ENCODE results near the gene PTPRN2. TPM values are rescaled to one million over a fixed set of nuclear protein-coding genes. Genes with fewer than 3 reads are reported as not detected.

Gene PTPRN2
- total RNA-seq, 2 experiments from 2014 or later: 0.46 to 0.51 TPM

- no peaks in the 10 kb centered on the region for H3K9me3 Mint-ChIP-seq (ENCODE audit: low read depth)
- H3K27ac Mint-ChIP-seq: no peak overlapping the region
- no peak for ATAC-seq
- POLR2A ChIA-PET: no interaction called here
- H3K27me3 Mint-ChIP-seq: no peaks in the 10 kb centered on the region
- H3K4me3 Mint-ChIP-seq: no peak overlapping the region
- H3K36me3 Mint-ChIP-seq (ENCODE audit: low read depth): no peaks in the 10 kb centered on the region
- no peak for DNase-seq
- intact Hi-C loops (cut with DNase I, micrococcal nuclease): no loop called here
- H3K4me1 Mint-ChIP-seq: no peaks in the 10 kb centered on the region
- CTCF ChIA-PET: no interaction called here
These were observed 1068.4 kb downstream of the PTPRN2 start for GRCh38 chr7:157519246-157519645.

DNA sequence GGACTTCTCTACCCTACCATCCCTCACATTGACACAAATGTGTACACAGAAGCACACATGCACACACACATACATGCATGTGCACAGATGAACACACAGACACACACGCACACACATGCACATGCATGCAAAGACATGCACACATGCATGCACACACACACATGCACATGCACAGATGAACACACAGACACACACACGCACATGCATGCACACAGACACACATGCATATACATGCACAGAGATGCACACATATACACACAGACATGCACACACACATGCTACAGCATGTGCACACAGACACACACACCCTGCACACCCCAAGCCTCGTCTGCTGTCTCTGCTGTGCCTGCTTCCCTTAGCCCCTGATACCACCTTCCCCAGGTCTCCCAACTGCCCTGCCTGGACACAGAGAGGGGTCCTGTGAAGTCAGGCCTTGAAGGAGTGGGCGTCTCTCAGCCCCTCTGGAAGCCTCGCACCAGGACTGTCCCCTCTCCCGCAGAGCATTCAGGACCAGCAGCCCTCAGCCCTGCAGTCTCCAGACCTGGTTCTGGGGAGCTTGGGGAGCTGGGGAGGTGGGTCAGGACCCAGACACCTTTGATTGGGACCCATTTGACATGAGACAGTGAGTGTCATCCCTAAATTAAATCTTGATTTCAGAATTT lies 1069.0 kb downstream of the PTPRN2 start:
- H3K9me3 Mint-ChIP-seq (ENCODE audit: low read depth): no peaks in the 10 kb centered on the region
- CTCF ChIA-PET: no interaction called here
- DNase-seq (no peak), ATAC-seq (no peak)
- POLR2A ChIA-PET: no interaction called here
- no peaks in the 10 kb centered on the region for H3K4me1 Mint-ChIP-seq
- no peaks in the 10 kb centered on the region for H3K27me3 Mint-ChIP-seq
- H3K36me3 Mint-ChIP-seq (ENCODE audit: low read depth): no peaks in the 10 kb centered on the region
- intact Hi-C loops (cut with DNase I, micrococcal nuclease): no loop called here
- no peak overlapping the region for H3K27ac Mint-ChIP-seq
- no peak overlapping the region for H3K4me3 Mint-ChIP-seq

GRCh38 chr7:157517782-157518513 lies 1069.7 kb downstream of the PTPRN2 start:
- ATAC-seq: no peak
- Mint-ChIP-seq H3K4me3 (no peak overlapping the region), H3K27me3 (no peaks in the 10 kb centered on the region), H3K4me1 (no peaks in the 10 kb centered on the region), H3K9me3 (ENCODE audit: low read depth) (no peaks in the 10 kb centered on the region), H3K27ac (no peak overlapping the region), H3K36me3 (ENCODE audit: low read depth) (no peaks in the 10 kb centered on the region)
- intact Hi-C loops (cut with DNase I, micrococcal nuclease): no loop called here
- no peak for DNase-seq
- POLR2A ChIA-PET: no interaction called here
- CTCF ChIA-PET: no interaction called here

DNA sequence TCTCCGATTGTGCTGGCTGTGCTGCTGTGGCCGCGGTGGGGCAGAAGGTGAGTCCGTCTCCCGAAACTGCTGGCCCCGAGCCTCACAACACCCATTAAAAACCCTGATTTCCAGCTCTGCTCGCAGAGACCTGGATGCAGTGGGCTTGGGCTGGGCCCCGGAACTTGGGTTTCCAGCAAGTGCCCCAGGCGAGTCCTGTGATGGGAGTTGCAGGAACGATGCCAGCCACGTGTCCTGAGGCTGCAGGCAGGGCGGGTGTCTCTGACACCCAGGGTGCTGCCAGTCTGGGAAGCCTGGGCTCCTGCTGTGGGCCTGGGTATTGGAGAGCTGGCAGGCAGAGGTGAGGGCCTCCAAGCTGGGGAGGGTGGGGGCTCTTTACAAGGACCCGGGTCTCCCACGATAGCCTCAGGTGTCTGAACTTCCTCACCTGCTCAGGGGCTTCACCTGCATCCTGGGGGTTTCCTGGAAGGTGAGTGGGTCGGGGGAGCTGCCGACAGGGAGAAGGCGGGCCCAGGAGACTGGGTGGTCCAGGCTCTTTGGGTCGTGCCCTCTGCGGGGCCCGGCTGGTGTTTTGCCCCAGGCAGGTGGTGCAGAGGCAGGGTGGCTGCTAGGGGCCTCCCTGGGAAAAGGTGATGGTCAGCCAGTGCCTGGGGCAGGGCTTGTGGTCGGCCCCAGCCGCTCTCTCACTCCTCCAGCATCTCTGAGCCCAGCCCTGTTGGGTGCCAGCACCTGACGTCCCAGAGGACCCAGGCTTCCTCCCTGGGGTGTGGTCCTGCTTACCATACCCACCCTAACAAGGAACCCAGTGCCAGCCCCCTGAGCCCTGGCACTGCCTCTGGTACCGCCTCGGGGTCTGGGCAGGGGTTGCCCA lies 1070.5 kb downstream of the PTPRN2 start:
- DNase-seq: no peak
- Mint-ChIP-seq H3K27me3 (no peaks in the 10 kb centered on the region), H3K36me3 (ENCODE audit: low read depth) (no peaks in the 10 kb centered on the region), H3K9me3 (ENCODE audit: low read depth) (no peaks in the 10 kb centered on the region), H3K4me1 (no peaks in the 10 kb centered on the region), H3K4me3 (no peak overlapping the region), H3K27ac (no peak overlapping the region)
- ChIA-PET POLR2A (no interaction called here), CTCF (no interaction called here)
- ATAC-seq: no peak
- intact Hi-C loops (cut with DNase I, micrococcal nuclease): no loop called here

DNA sequence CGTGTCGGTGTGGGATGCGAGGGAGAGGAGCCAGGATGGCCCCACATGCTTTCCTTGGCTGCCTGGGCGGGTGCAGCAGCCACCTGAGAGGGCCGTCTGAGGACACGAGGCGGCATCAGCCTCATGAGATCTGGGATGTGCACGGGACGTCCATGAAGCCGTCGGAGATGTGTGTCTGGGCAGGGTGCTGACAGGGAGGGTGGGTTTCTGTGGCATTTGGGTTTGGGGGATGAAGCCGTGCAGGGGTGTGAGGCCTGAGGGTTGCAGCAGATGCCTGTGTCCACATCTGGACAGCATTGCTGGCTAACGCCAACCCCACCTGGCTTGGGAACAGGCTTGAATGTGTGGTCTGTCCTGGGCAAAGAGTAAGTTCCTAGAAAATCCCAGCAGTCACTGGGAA lies 1071.3 kb downstream of the PTPRN2 start:
- CTCF ChIA-PET: no interaction called here
- intact Hi-C loops (cut with DNase I, micrococcal nuclease): no loop called here
- POLR2A ChIA-PET: no interaction called here
- H3K36me3 Mint-ChIP-seq (ENCODE audit: low read depth): no peaks in the 10 kb centered on the region
- ATAC-seq: no peak
- no peaks in the 10 kb centered on the region for H3K9me3 Mint-ChIP-seq (ENCODE audit: low read depth)
- no peak overlapping the region for H3K27ac Mint-ChIP-seq
- H3K4me1 Mint-ChIP-seq: no peaks in the 10 kb centered on the region
- H3K4me3 Mint-ChIP-seq: no peak overlapping the region
- no peaks in the 10 kb centered on the region for H3K27me3 Mint-ChIP-seq
- no peak for DNase-seq

DNA sequence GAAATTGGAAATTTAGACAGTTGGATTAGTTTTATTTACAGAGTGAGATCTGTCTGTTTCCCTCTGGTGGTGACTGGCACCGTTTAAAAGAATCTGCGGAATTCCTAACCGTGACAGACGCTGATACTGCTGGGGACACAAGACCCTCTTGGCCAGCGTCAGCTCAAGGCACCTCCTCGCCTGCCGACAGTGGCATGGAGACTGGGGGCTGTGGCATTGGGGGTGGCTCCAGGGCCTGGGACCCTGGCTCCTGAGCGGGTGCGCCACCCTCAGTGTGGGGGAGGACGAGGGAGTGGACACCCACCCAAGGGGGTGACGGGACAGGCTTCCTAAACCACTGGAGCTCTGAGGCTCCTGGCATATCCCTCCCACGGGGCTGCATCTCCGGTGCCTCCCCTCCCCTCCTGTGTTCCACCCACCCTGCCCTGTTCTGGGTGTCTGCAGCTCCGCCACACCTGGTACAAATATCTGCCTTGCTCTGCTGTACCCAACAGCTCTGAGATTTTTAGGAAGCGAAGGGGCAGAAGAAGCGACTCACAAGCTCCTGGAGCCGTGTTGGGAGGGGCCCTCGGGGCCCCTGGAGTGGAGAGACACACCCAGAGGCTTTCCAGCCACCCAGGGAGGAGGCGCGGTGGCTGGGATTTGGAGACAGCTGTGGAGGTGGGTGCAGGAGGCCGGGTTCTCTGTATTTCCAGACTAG lies 1072.1 kb downstream of the PTPRN2 start:
- intact Hi-C loops (cut with DNase I, micrococcal nuclease): no loop called here
- POLR2A ChIA-PET: no interaction called here
- Mint-ChIP-seq H3K9me3 (ENCODE audit: low read depth) (no peaks in the 10 kb centered on the region), H3K36me3 (ENCODE audit: low read depth) (no peaks in the 10 kb centered on the region), H3K27me3 (no peaks in the 10 kb centered on the region), H3K27ac (no peak overlapping the region), H3K4me1 (no peaks in the 10 kb centered on the region), H3K4me3 (no peak overlapping the region)
- CTCF ChIA-PET: interaction anchor here (0.6 to 0.9 kb wide), 2 partner anchors 137 to 829 kb away, joined by 3 to 4 read pairs; no protein-coding TSS in a partner anchor
- DNase-seq (no peak), ATAC-seq (no peak)

GRCh38 chr7:157514746-157515145 lies 1072.9 kb downstream of the PTPRN2 start:
- ATAC-seq (no peak), DNase-seq (no peak)
- H3K4me1 Mint-ChIP-seq: no peaks in the 10 kb centered on the region
- no peak overlapping the region for H3K4me3 Mint-ChIP-seq
- no peaks in the 10 kb centered on the region for H3K27me3 Mint-ChIP-seq
- H3K9me3 Mint-ChIP-seq (ENCODE audit: low read depth): no peaks in the 10 kb centered on the region
- intact Hi-C loops (cut with DNase I, micrococcal nuclease): no loop called here
- no peaks in the 10 kb centered on the region for H3K36me3 Mint-ChIP-seq (ENCODE audit: low read depth)
- POLR2A ChIA-PET: no interaction called here
- CTCF ChIA-PET: no interaction called here
- H3K27ac Mint-ChIP-seq: no peak overlapping the region

DNA sequence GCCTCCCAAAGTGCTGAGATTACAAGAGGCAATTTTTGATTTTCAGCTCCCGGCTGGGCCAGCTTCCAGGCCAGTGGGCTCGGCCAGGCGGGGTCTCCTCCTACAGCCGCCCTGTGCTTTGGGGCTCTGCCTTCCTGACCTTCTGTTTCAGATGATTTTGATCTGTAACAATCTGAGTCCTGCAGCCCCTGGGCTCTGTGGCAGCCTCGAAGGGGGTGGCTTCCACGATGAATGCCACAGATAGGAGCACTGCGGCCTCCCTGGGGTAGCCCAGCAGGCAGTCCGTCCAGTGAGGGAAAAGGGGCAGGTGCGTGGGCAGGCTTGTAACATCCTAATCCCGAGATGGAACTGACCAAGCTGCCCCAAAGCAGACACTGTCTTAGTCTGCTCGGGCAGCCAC lies 1073.3 kb downstream of the PTPRN2 start:
- Mint-ChIP-seq H3K36me3 (ENCODE audit: low read depth) (no peaks in the 10 kb centered on the region), H3K4me3 (no peak overlapping the region), H3K4me1 (no peaks in the 10 kb centered on the region), H3K27ac (no peak overlapping the region), H3K9me3 (ENCODE audit: low read depth) (no peaks in the 10 kb centered on the region), H3K27me3 (no peaks in the 10 kb centered on the region)
- ATAC-seq (no peak), DNase-seq (no peak)
- ChIA-PET CTCF (interaction anchor here (0.7 kb wide), 1 partner anchor 8 kb away, joined by 3 read pairs; no protein-coding TSS in a partner anchor), POLR2A (no interaction called here)
- intact Hi-C loops (cut with DNase I, micrococcal nuclease): no loop called here

- CTCF ChIA-PET: interaction anchor here (0.7 kb wide), 1 partner anchor 8 kb away, joined by 3 read pairs; no protein-coding TSS in a partner anchor
- intact Hi-C loops (cut with DNase I, micrococcal nuclease): no loop called here
- Mint-ChIP-seq H3K9me3 (ENCODE audit: low read depth) (no peaks in the 10 kb centered on the region), H3K36me3 (ENCODE audit: low read depth) (no peaks in the 10 kb centered on the region), H3K4me1 (no peaks in the 10 kb centered on the region), H3K27ac (no peak overlapping the region), H3K4me3 (no peak overlapping the region), H3K27me3 (no peaks in the 10 kb centered on the region)
- DNase-seq (no peak), ATAC-seq (no peak)
- POLR2A ChIA-PET: no interaction called here
These were observed 1073.9 kb downstream of the PTPRN2 start for GRCh38 chr7:157513682-157514081.

DNA sequence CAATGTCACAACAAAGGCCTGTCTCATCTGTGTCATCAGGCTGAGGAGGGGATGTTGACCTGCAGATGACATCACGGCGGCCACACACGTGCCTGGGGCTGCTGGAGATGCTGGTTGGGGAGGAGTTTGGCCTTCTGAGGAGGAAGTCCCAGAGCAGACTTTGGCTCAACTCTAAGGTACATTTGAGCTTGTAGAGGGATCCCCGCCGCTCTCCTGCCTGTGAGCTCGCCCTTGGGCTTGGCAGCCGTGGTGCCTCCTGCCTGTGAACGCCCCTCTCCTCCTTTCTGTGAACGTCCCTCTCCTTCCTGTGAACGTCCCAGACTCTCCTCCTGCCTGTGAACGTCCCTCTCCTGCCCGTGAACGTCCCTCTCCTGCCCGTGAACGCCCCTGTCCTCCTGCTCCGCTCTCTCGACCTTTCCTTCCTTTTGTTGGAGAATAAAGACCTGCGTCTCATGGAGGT lies 1074.4 kb downstream of the PTPRN2 start:
- no peak for DNase-seq
- Mint-ChIP-seq H3K9me3 (ENCODE audit: low read depth) (no peaks in the 10 kb centered on the region), H3K4me1 (no peaks in the 10 kb centered on the region), H3K4me3 (peak overlapping the region; percentile 15), H3K27ac (no peak overlapping the region), H3K36me3 (ENCODE audit: low read depth) (no peaks in the 10 kb centered on the region), H3K27me3 (no peaks in the 10 kb centered on the region)
- intact Hi-C loops (cut with DNase I, micrococcal nuclease): no loop called here
- ChIA-PET POLR2A (no interaction called here), CTCF (no interaction called here)
- ATAC-seq: no peak

DNA sequence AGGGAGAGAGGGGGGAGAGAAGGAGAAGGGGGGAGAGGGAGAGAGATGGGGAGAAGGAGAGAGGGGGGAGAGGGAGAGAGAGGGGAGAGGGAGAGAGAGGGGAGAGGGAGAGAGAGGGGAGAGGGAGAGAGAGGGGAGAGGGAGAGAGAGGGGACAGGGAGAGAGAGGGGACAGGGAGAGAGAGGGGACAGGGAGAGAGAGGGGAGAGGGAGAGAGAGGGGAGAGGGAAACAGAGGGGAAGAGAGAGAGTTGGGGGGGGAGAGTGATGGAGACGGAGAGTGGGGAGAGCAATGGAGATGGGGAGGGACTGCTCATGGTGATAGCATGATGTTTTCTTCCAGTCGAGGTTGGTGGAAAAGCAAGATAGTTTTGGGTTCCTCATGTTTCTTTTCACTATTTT lies 1078.4 kb downstream of the PTPRN2 start:
- no peak overlapping the region for H3K27ac Mint-ChIP-seq
- intact Hi-C loops (cut with DNase I, micrococcal nuclease): no loop called here
- H3K4me1 Mint-ChIP-seq: peaks cover 3% of the 10 kb centered on the region
- peaks cover 2% of the 10 kb centered on the region for H3K36me3 Mint-ChIP-seq (ENCODE audit: low read depth)
- DNase-seq: no peak
- ChIA-PET POLR2A (no interaction called here), CTCF (no interaction called here)
- peaks cover 6% of the 10 kb centered on the region for H3K27me3 Mint-ChIP-seq
- ATAC-seq: no peak
- H3K9me3 Mint-ChIP-seq (ENCODE audit: low read depth): peaks cover 7% of the 10 kb centered on the region
- H3K4me3 Mint-ChIP-seq: no peak overlapping the region
